COLO668 (cell line): ENCODE data around the gene CR1.
A peak's percentile ranks its signal among the peaks of the same experiment; 100 is the strongest.
"Not testable (repeated sequence)": the region's sequence is repeated elsewhere in the genome, so short reads cannot be mapped to it uniquely, and the experiment has no call there.

Experiments used
- DNase-seq: peaks from one replicate; lab custom pipeline; 2025; ENCODE audit not compliant: unreplicated experiment; lab: John Stamatoyannopoulos, UW

CR1 gene

GRCh38 chr1:207503950-207504349 is 8.0 kb downstream of the CR1 start:
- DNase-seq: no peak

GRCh38 chr1:207504438-207504837 is 8.5 kb downstream of the CR1 start:
- no peak for DNase-seq

GRCh38 chr1:207510444-207510843 is 14.5 kb downstream of the CR1 start:
- DNase-seq: no peak

- DNase-seq: no peak
Measured at GRCh38 chr1:207514890-207515289, 18.9 kb downstream of the CR1 start.

- no peak for DNase-seq
Measured at GRCh38 chr1:207516729-207517128, 20.8 kb downstream of the CR1 start.

- DNase-seq: no peak
Measured at GRCh38 chr1:207518608-207519236, 22.8 kb downstream of the CR1 start.

- no peak for DNase-seq
Measured at GRCh38 chr1:207519505-207520399, 23.8 kb downstream of the CR1 start.

GRCh38 chr1:207520400-207521345 is 24.7 kb downstream of the CR1 start:
- DNase-seq: not testable (repeated sequence)

- not testable (repeated sequence) for DNase-seq
Measured at GRCh38 chr1:207525239-207525638, 29.3 kb downstream of the CR1 start.

GRCh38 chr1:207528401-207528800 is 32.4 kb downstream of the CR1 start:
- not testable (repeated sequence) for DNase-seq

GRCh38 chr1:207536263-207536662 is 40.3 kb downstream of the CR1 start:
- not testable (repeated sequence) for DNase-seq

GRCh38 chr1:207546677-207547357 is 50.9 kb downstream of the CR1 start:
- not testable (repeated sequence) for DNase-seq

GRCh38 chr1:207554823-207555222 is 58.9 kb downstream of the CR1 start:
- not testable (repeated sequence) for DNase-seq

- DNase-seq: peak; percentile 14
Measured at GRCh38 chr1:207565546-207566468, 69.8 kb downstream of the CR1 start.

- DNase-seq: not testable (repeated sequence)
Measured at GRCh38 chr1:207571926-207572325, 76.0 kb downstream of the CR1 start.

GRCh38 chr1:207573074-207573473 is 77.1 kb downstream of the CR1 start:
- not testable (repeated sequence) for DNase-seq

- DNase-seq: not testable (repeated sequence)
Measured at GRCh38 chr1:207575381-207575780, 79.4 kb downstream of the CR1 start.

GRCh38 chr1:207578796-207579435 is 83.0 kb downstream of the CR1 start:
- DNase-seq: no peak

GRCh38 chr1:207579436-207579799 is 83.5 kb downstream of the CR1 start:
- peak; percentile 57 for DNase-seq
